Measurements from ENCODE around the gene CNTN2. TPM values are rescaled to one million over a fixed set of nuclear protein-coding genes. Genes with fewer than 3 reads are reported as not detected.

Gene CNTN2
- total and polyA plus RNA-seq, 2 of the 8 experiments (the other 6 are each of a cell fraction or from before 2014, with no cell fraction given) = 1.2 to 3.9 TPM

- TF ChIP-seq YY1 (IDR thresholded peaks at IDR 0.05; ENCODE audit: low read depth, low read length) = no peak
- TF ChIP-seq GTF2F1 (IDR thresholded peaks at IDR 0.05; ENCODE audit: borderline replicate concordance, low read depth, low read length) = no peak
These were observed 75.7 kb downstream of the CNTN2 start (continued) for GRCh38 chr1:205118752-205119151.

Data from H1 (cell line).